Gastroesophageal sphincter (tissue), 3 donors: ENCODE measurements around the gene DCAF7.

Source experiments
- CTCF ChIP-seq, 4 experiments: fragments of 200-600 bp in 2 of 4; fragments of 450-650 bp in 2 of 4; sonication (generic) in 1 of 4; IDR thresholded peaks; one replicate each; pipeline ENCODE4 v1.5.1; 2017 to 2019; ENCODE audit warnings: antibody characterized with exemption in 4 of 4, mild to moderate bottlenecking in 2 of 4, moderate library complexity in 2 of 4
- EP300 ChIP-seq: sonication (generic); formaldehyde crosslinking; IDR thresholded peaks from one replicate; pipeline ENCODE4 v1.6.1; 2017; ENCODE audit warnings: antibody characterized with exemption, mild to moderate bottlenecking
- POLR2A ChIP-seq, 2 donors: fragments of 450-650 bp; IDR thresholded peaks; one replicate each; pipeline ENCODE4 v1.6.1; 2017; ENCODE audit warnings: antibody characterized with exemption in 2 of 2, mild to moderate bottlenecking in 2 of 2, moderate library complexity in 1 of 2
- POLR2AphosphoS5 ChIP-seq: sonication (generic); formaldehyde crosslinking; IDR thresholded peaks from one replicate; pipeline ENCODE4 v1.6.1; 2017; ENCODE audit warnings: antibody characterized with exemption

- TF ChIP-seq POLR2A (IDR thresholded peaks at IDR 0.05) (no peak), EP300 (no peak), CTCF (IDR thresholded peaks at IDR 0.05) (no peak), POLR2AphosphoS5 (no peak)
These were observed 37.5 kb downstream of the DCAF7 start for GRCh38 chr17:63587770-63588169.
